Thyroid gland (tissue), 4 donors: ENCODE results near the gene EN2. TPM values are rescaled to one million over a fixed set of nuclear protein-coding genes. Genes with fewer than 3 reads are reported as not detected.

Experiments used
- DNase-seq, 2 donors: peaks; one replicate each; pipeline ENCODE4 v3.0.0-alpha.2; 2019
- H3K27ac ChIP-seq, 3 donors: fragments of 200-600 bp; sonication (generic); 1 replicate in 2 of 3; 2 replicates in 1 of 3; pipeline ENCODE4 v1.5.1; 2016 to 2019; ENCODE audit warnings: mild to moderate bottlenecking in 1 of 3, moderate library complexity in 1 of 3
- H3K27me3 ChIP-seq: fragments of 200-600 bp; sonication (generic); one replicate; pipeline ENCODE4 v1.5.1; 2019
- H3K36me3 ChIP-seq, 2 donors: fragments of 200-600 bp; sonication (generic); one replicate each; pipeline ENCODE4 v1.5.1; 2016 to 2019
- H3K4me1 ChIP-seq, 2 donors: fragments of 200-600 bp; sonication (generic); one replicate each; pipeline ENCODE4 v1.5.1; 2017 to 2019
- H3K4me3 ChIP-seq, 3 donors: fragments of 200-600 bp; sonication (generic); replicated peaks in 1 of 3; 1 replicate in 2 of 3; 2 replicates in 1 of 3; pipeline ENCODE4 v1.5.1; 2016; ENCODE audit warnings: mild to moderate bottlenecking in 1 of 3
- H3K9me3 ChIP-seq: fragments of 200-600 bp; sonication (generic); one replicate; pipeline ENCODE4 v1.5.1; 2017
- CTCF ChIP-seq, 6 experiments: fragments of 200-600 bp in 3 of 6; fragments of 450-650 bp in 3 of 6; sonication (generic) in 3 of 6; IDR thresholded peaks; one replicate each; pipeline ENCODE4 v1.5.1; 2016 to 2019; ENCODE audit warnings: antibody characterized with exemption in 6 of 6, mild to moderate bottlenecking in 2 of 6, inconsistent platforms in 1 of 6, moderate library complexity in 1 of 6
- POLR2A ChIP-seq, 2 donors: fragments of 450-650 bp; IDR thresholded peaks; one replicate each; pipeline ENCODE4 v1.6.1; 2017; ENCODE audit warnings: antibody characterized with exemption in 2 of 2, mild to moderate bottlenecking in 2 of 2, moderate library complexity in 1 of 2
- WGBS, 2 donors: methylation state at CpG; one replicate each; pipeline ENCODE4 v1.1.5; 2017; 5-methylcytosine and 5-hydroxymethylcytosine counted together
- intact Hi-C: fragments of 100-400 bp; cut with DNase I; formaldehyde crosslinking; loops from one replicate; pipeline ENCODE4 v1.15.1; 2023
- total RNA-seq, 4 donors: library from RNA; depleted of rRNA; stranded (reverse); fragments of >200 nt; gene quantifications; one replicate each; pipeline ENCODE4 v1.2.3, GENCODE V29; 2016

Gene EN2
- total RNA-seq, 4 donors from 2014 or later, result 0.22 to 0.29 (median 0.27) TPM; not detected in 1

GRCh38 chr7:155495440-155496248 is 37.7 kb downstream of the EN2 start:
- Histone ChIP-seq H3K9me3 (no peaks in the 10 kb centered on the region), H3K4me3 (no peak overlapping the region), H3K36me3 (no peaks in the 10 kb centered on the region), H3K27ac (no peak overlapping the region), H3K27me3 (no peaks in the 10 kb centered on the region), H3K4me1 (peaks cover 0 to 7% of the 10 kb centered on the region in 2 donors)
- intact Hi-C loops, result no loop called here
- TF ChIP-seq CTCF (IDR thresholded peaks at IDR 0.05) (no peak), POLR2A (IDR thresholded peaks at IDR 0.05) (no peak)
- no peak for DNase-seq
- WGBS, 2 donors, result 87% methylated on average over 9 of the region's 13 CpGs

GRCh38 chr7:155496267-155497005 is 38.5 kb downstream of the EN2 start:
- no peak overlapping the region for H3K4me3 ChIP-seq
- 85 to 88% methylated on average over 21 to 22 of the region's 23 CpGs for WGBS, 2 donors
- intact Hi-C loops, result no loop called here
- no peak for TF ChIP-seq POLR2A (IDR thresholded peaks at IDR 0.05)
- TF ChIP-seq CTCF (IDR thresholded peaks at IDR 0.05), result no peak
- H3K4me1 ChIP-seq, result no peaks in the 10 kb centered on the region
- no peaks in the 10 kb centered on the region for H3K27me3 ChIP-seq
- H3K36me3 ChIP-seq, result no peaks in the 10 kb centered on the region
- no peaks in the 10 kb centered on the region for H3K9me3 ChIP-seq
- H3K27ac ChIP-seq, result no peak overlapping the region
- DNase-seq, result no peak

DNA sequence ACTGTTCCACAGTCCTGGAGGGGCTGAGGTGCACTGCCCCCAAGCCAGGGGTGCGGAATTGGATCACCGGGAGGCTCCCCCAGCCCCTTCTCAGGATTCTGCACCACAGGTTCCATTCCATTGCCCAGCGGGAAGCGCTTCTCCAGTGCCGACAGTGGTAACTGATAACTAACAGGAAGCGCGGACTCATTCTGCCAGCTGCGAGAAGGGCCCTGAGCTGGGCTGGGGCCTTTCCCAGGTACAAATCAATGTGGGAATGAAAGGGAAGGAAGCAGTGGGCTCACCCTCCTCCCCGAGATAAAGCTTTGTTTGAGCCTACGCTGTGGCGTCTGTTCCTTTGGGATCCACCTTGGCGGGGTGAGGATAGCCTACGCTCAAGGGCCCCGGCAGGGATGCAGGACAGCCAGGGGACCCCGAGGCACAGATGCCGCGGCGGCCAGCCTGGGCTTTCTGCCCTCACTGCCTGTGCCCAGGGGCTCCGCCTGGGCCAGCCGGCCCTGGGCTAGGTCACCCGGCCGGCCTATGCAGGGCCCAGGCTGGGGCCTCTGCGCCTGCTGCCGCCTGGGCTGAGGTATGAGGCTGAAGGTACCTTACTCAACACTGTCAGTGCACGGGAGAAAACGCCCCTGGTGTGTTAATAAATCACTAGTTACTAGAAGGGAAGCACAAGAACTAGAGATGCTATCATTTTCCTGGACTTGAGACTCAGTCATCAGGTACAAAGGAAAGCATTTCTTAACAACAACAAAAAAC is 39.4 kb downstream of the EN2 start:
- no peak for TF ChIP-seq POLR2A (IDR thresholded peaks at IDR 0.05)
- no peak for TF ChIP-seq CTCF (IDR thresholded peaks at IDR 0.05)
- H3K4me3 ChIP-seq, result no peak overlapping the region
- no peaks in the 10 kb centered on the region for H3K9me3 ChIP-seq
- intact Hi-C loops, result no loop called here
- DNase-seq, result no peak
- H3K27ac ChIP-seq, result no peak overlapping the region
- H3K4me1 ChIP-seq, result no peaks in the 10 kb centered on the region
- H3K36me3 ChIP-seq, result no peaks in the 10 kb centered on the region
- H3K27me3 ChIP-seq, result no peaks in the 10 kb centered on the region
- WGBS, 2 donors, result 66 to 80% methylated on average over 13 to 19 of the region's 26 CpGs

- H3K4me1 ChIP-seq, result peaks cover 0 to 3% of the 10 kb centered on the region in 2 donors
- no peak for DNase-seq
- no peaks in the 10 kb centered on the region for H3K36me3 ChIP-seq
- intact Hi-C loops, result no loop called here
- no peak overlapping the region for H3K4me3 ChIP-seq
- no peak for TF ChIP-seq CTCF (IDR thresholded peaks at IDR 0.05)
- no peak for TF ChIP-seq POLR2A (IDR thresholded peaks at IDR 0.05)
- no peak overlapping the region for H3K27ac ChIP-seq
- peaks cover 44% of the 10 kb centered on the region for H3K27me3 ChIP-seq
- 29 to 51% methylated on average over 3 of the region's 3 CpGs for WGBS, 2 donors
- no peaks in the 10 kb centered on the region for H3K9me3 ChIP-seq
Observed at GRCh38 chr7:155505422-155505793, 47.5 kb downstream of the EN2 start.
